Neural progenitor cell (in vitro differentiated cells): ENCODE measurements around the gene OGG1. TPM values are rescaled to one million over a fixed set of nuclear protein-coding genes. Genes with fewer than 3 reads are reported as not detected.
A peak's percentile ranks its signal among the peaks of the same experiment; 100 is the strongest.

Experiments used
- DNase-seq: peaks from one replicate; pipeline ENCODE4 v3.0.0-alpha.2; 2016; ENCODE audit warnings: low spot score
- H2AFZ ChIP-seq: fragments of 200-600 bp; sonication (generic); replicated peaks from 2 replicates; pipeline ENCODE4 v1.6.1; 2016; ENCODE audit warnings: antibody characterized with exemption
- H3F3A ChIP-seq: fragments of 200-600 bp; sonication (generic); 2 replicates; pipeline ENCODE4 v1.6.1; 2016; ENCODE audit warnings: antibody characterized with exemption, low read depth
- H3K27ac ChIP-seq: fragments of 200-600 bp; sonication (generic); 2 replicates; pipeline ENCODE4 v1.5.1; 2016; ENCODE audit warnings: mild to moderate bottlenecking
- H3K27me3 ChIP-seq: fragments of 200-600 bp; sonication (generic); 2 replicates; pipeline ENCODE4 v1.6.1; 2016; ENCODE audit warnings: mild to moderate bottlenecking, moderate library complexity
- H3K36me3 ChIP-seq: fragments of 200-600 bp; sonication (generic); 2 replicates; pipeline ENCODE4 v1.5.1; 2016
- H3K4me1 ChIP-seq: fragments of 200-600 bp; sonication (generic); 2 replicates; pipeline ENCODE4 v1.6.1; 2016; ENCODE audit warnings: mixed run types
- H3K4me2 ChIP-seq: fragments of 200-600 bp; sonication (generic); 2 replicates; pipeline ENCODE4 v1.6.1; 2016
- H3K4me3 ChIP-seq: fragments of 200-600 bp; sonication (generic); 2 replicates; pipeline ENCODE4 v1.5.1; 2016
- H3K79me2 ChIP-seq: fragments of 200-600 bp; sonication (generic); 2 replicates; pipeline ENCODE4 v1.6.1; 2016; ENCODE audit warnings: low read depth
- H3K9ac ChIP-seq: fragments of 200-600 bp; sonication (generic); 2 replicates; pipeline ENCODE4 v1.6.1; 2016
- H3K9me3 ChIP-seq: fragments of 200-600 bp; sonication (generic); 2 replicates; pipeline ENCODE4 v1.5.1; 2016; ENCODE audit warnings: low read depth
- H4K20me1 ChIP-seq: fragments of 200-600 bp; sonication (generic); 2 replicates; pipeline ENCODE4 v1.6.1; 2016; ENCODE audit warnings: low read depth
- H3K27ac Mint-ChIP-seq: 3 replicates; pipeline ENCODE4 v1.8.0; 2021; ENCODE audit warnings: mixed read lengths
- H3K27me3 Mint-ChIP-seq: 2 replicates; pipeline ENCODE4 v1.8.0; 2022; ENCODE audit warnings: low read depth, mild to moderate bottlenecking, inconsistent platforms, moderate library complexity, mixed read lengths; ENCODE audit not compliant: insufficient read depth
- H3K36me3 Mint-ChIP-seq: 3 replicates; pipeline ENCODE4 v1.8.0; 2021; ENCODE audit warnings: mixed read lengths
- H3K4me1 Mint-ChIP-seq: 3 replicates; pipeline ENCODE4 v1.8.0; 2021; ENCODE audit warnings: mixed read lengths
- H3K4me3 Mint-ChIP-seq: 3 replicates; pipeline ENCODE4 v1.8.0; 2021; ENCODE audit warnings: mild to moderate bottlenecking, moderate library complexity, mixed read lengths
- H3K9me3 Mint-ChIP-seq: 3 replicates; pipeline ENCODE4 v1.8.0; 2020; ENCODE audit warnings: mixed read lengths
- CTCF ChIP-seq: fragments of 200-600 bp; sonication (generic); IDR thresholded peaks from 2 replicates; pipeline ENCODE4 v1.5.1; 2017; ENCODE audit warnings: antibody characterized with exemption, mild to moderate bottlenecking
- EZH2 ChIP-seq: fragments of 200-600 bp; sonication (generic); IDR thresholded peaks from 2 replicates; pipeline ENCODE4 v1.6.1; 2017; ENCODE audit warnings: antibody characterized with exemption, mild to moderate bottlenecking, moderate library complexity
- EZH2phosphoT487 ChIP-seq: fragments of 200-600 bp; sonication (generic); IDR thresholded peaks from 2 replicates; pipeline ENCODE4 v1.6.1; 2017; ENCODE audit warnings: antibody characterized with exemption
- total RNA-seq: library from RNA; depleted of rRNA; stranded (reverse); fragments of >200 nt; gene quantifications from 2 replicates; pipeline ENCODE4 v1.2.3, GENCODE V29; 2015; ENCODE audit warnings: low replicate concordance

The OGG1 gene
- total RNA-seq = 15.8 and 33.8 TPM in 2 replicates

DNA sequence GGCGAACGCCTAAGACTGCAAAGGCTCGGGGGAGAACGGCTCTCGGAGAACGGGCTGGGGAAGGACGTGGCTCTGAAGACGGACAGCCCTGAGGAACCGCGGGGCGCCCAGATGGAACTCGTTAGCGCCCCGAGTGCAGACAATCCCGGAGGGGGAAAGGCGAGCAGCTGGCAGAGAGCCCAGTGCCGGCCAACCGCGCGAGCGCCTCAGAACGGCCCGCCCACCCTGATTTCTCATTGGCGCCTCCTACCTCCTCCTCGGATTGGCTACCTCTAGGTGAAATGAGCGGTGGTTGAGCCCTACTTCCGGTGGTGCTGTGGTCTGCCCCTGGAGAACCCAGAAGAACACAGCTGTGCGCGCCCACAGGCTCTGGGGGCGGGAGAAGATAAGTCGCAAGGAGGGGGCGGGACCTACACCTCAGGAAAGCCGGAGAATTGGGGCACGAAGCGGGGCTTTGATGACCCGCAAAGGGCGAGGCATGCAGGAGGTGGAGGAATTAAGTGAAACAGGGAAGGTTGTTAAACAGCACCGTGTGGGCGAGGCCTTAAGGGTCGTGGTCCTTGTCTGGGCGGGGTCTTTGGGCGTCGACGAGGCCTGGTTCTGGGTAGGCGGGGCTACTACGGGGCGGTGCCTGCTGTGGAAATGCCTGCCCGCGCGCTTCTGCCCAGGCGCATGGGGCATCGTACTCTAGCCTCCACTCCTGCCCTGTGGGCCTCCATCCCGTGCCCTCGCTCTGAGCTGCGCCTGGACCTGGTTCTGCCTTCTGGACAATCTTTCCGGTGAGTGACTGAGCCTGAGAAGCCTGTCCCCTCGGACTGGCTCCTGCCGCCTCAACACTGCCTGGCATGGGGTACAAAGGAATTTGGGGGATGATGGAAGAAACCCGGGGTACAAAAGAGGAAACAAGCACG lies at the start of gene OGG1:
OGG1 (plus strand) TSS at position 308 of the 911 bp plus-strand sequence; CDS start at position 643, 335 bp downstream.
- no peaks in the 10 kb centered on the region for H3K27me3 ChIP-seq
- peak within 1 kb of the TSS; percentile 82 for H3K4me2 ChIP-seq
- H3K36me3 ChIP-seq = no peaks in the 10 kb centered on the region
- Mint-ChIP-seq H3K9me3 (no peaks in the 10 kb centered on the region), H3K27ac (peak within 1 kb of the TSS; percentile 90), H3K36me3 (peaks cover 32% of the 10 kb centered on the region), H3K4me1 (peaks cover 18% of the 10 kb centered on the region), H3K27me3 (peaks cover 2% of the 10 kb centered on the region), H3K4me3 (peak within 1 kb of the TSS; percentile 96)
- H3K4me3 ChIP-seq = peak within 1 kb of the TSS; percentile 64
- TF ChIP-seq EZH2 (no peak), CTCF (peak; percentile 3), EZH2phosphoT487 (no peak)
- H3F3A ChIP-seq = peaks cover 27% of the 10 kb centered on the region
- H2AFZ ChIP-seq = peak within 1 kb of the TSS; percentile 88
- DNase-seq = peak; percentile 98
- H3K4me1 ChIP-seq = peaks cover 4% of the 10 kb centered on the region
- no peaks in the 10 kb centered on the region for H3K9me3 ChIP-seq
- peak within 1 kb of the TSS; percentile 54 for H3K9ac ChIP-seq
- peak within 1 kb of the TSS; percentile 93 for H3K27ac ChIP-seq
- H3K79me2 ChIP-seq = peaks cover 16% of the 10 kb centered on the region
- H4K20me1 ChIP-seq = peaks cover 3% of the 10 kb centered on the region

DNA sequence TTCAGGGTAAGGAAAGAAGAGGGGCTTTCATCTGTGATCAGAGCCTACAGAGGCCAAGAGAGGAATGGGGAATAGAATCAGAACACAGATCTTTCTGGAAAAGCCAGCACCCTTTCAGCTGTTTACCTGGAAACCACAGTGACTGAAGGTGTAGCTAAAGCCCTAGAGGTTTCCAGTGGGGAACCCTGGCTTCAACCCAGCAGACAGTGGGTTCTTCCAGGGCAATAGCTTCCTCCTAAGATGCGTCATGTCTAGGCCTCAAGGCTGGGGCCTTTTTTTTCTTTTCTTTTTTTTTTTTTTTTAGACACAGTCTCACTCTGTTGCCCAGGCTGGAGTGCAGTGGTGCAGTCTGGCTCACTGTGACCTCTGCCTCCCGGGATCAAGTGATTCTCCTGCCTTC lies 49.2 kb upstream of the OGG1 start:
- Histone ChIP-seq H4K20me1 (peaks cover 44% of the 10 kb centered on the region), H3K9me3 (no peaks in the 10 kb centered on the region), H3K36me3 (no peaks in the 10 kb centered on the region), H3K27me3 (peaks cover 36% of the 10 kb centered on the region), H3K4me3 (no peak overlapping the region), H3K79me2 (no peaks in the 10 kb centered on the region), H3K27ac (no peak overlapping the region), H3F3A (peaks cover 4% of the 10 kb centered on the region), H3K4me2 (no peak overlapping the region), H3K9ac (no peak overlapping the region), H3K4me1 (peaks cover 15% of the 10 kb centered on the region), H2AFZ (no peak overlapping the region)
- H3K27me3 Mint-ChIP-seq = peaks cover 20% of the 10 kb centered on the region
- H3K4me3 Mint-ChIP-seq = no peak overlapping the region
- H3K4me1 Mint-ChIP-seq = peaks cover 5% of the 10 kb centered on the region
- peaks cover 12% of the 10 kb centered on the region for H3K36me3 Mint-ChIP-seq
- no peak for TF ChIP-seq EZH2
- no peak for TF ChIP-seq EZH2phosphoT487
- no peak for TF ChIP-seq CTCF
- no peaks in the 10 kb centered on the region for H3K9me3 Mint-ChIP-seq
- no peak overlapping the region for H3K27ac Mint-ChIP-seq
- DNase-seq = no peak

- Histone ChIP-seq H3K27me3 (peaks cover 41% of the 10 kb centered on the region), H3K79me2 (no peaks in the 10 kb centered on the region), H2AFZ (no peak overlapping the region), H3K9ac (no peak overlapping the region), H3K27ac (no peak overlapping the region), H3K4me2 (no peak overlapping the region), H3K4me1 (peaks cover 13% of the 10 kb centered on the region), H3F3A (peaks cover 4% of the 10 kb centered on the region), H3K4me3 (no peak overlapping the region), H3K9me3 (no peaks in the 10 kb centered on the region), H4K20me1 (peaks cover 39% of the 10 kb centered on the region), H3K36me3 (no peaks in the 10 kb centered on the region)
- TF ChIP-seq EZH2 = no peak
- TF ChIP-seq CTCF = no peak
- TF ChIP-seq EZH2phosphoT487 = no peak
- DNase-seq = no peak
- Mint-ChIP-seq H3K4me1 (peaks cover 5% of the 10 kb centered on the region), H3K27me3 (peaks cover 19% of the 10 kb centered on the region), H3K9me3 (no peaks in the 10 kb centered on the region), H3K27ac (no peak overlapping the region), H3K36me3 (peaks cover 12% of the 10 kb centered on the region), H3K4me3 (no peak overlapping the region)
These were observed 48.7 kb upstream of the OGG1 start for GRCh38 chr3:9701006-9701405.
